ENCODE data around the gene RERE. TPM values are rescaled to one million over a fixed set of nuclear protein-coding genes. Genes with fewer than 3 reads are reported as not detected.

Gene RERE
- total RNA-seq, 1 experiment from 2014 or later: 40.6 TPM

DNA sequence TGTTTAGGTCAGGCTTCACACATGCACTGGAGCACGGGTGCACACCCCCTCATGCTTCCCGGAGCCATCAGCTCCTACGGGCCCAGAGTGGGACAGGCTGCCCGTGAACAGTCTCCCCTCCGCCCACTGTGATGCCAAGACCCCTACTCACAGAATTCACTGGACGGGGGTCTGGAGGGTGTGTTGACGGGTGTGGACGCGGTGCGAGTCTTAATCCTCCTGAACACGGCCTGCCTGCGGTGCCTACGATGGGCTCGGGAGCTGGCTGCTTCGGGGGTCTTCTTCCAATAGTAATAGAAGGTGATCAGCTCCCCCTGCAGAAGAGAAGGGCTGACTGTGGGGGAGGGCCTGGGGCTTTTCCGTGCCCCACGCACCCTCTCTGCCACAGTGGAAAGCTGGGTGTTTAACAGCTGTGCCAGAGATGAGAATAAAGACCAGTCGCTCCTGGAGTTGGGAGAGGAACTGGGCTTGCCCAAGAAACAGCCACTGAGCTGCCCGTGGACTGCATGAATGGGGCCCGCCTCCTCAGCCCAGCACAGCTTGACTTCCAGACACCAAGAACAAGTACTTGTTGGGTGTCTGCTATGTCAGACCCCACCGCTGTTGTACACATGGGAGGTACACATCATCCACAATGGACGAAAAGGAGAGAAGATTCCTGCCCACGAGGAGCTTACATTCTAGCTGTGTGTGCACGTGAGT, 451.6 kb downstream of the RERE start:
- ATAC-seq: no peak
- no peak overlapping the region for H3K27ac ChIP-seq (ENCODE audit: low read depth, low read length)
- ChIA-PET CTCF (interaction anchor here (0.6 kb wide), 1 partner anchor 457 kb away, joined by 3 read pairs; no protein-coding TSS in a partner anchor), POLR2A (no interaction called here), RAD21 (ENCODE audit: low non-redundant PET in 1 of 2, low total read pairs in 2 of 2, uncharacterized antibody in 2 of 2, unreplicated experiment in 2 of 2) (no interaction called here)
- DNase-seq (ENCODE audit: low read depth, low spot score): no peak
- no peak overlapping the region for H2AFZ ChIP-seq (ENCODE audit: low read depth, low read length, poor library complexity, severe bottlenecking)
- no peaks in the 10 kb centered on the region; the same call in none of the 2 replicates for H3K79me2 ChIP-seq (ENCODE audit: insufficient read depth, low read length)
- no peaks in the 10 kb centered on the region for H3K4me1 ChIP-seq (ENCODE audit: control insufficient read depth in 1 of 2, insufficient read depth in 2 of 2, low read length in 2 of 2)
- TF ChIP-seq, protein P1, sequence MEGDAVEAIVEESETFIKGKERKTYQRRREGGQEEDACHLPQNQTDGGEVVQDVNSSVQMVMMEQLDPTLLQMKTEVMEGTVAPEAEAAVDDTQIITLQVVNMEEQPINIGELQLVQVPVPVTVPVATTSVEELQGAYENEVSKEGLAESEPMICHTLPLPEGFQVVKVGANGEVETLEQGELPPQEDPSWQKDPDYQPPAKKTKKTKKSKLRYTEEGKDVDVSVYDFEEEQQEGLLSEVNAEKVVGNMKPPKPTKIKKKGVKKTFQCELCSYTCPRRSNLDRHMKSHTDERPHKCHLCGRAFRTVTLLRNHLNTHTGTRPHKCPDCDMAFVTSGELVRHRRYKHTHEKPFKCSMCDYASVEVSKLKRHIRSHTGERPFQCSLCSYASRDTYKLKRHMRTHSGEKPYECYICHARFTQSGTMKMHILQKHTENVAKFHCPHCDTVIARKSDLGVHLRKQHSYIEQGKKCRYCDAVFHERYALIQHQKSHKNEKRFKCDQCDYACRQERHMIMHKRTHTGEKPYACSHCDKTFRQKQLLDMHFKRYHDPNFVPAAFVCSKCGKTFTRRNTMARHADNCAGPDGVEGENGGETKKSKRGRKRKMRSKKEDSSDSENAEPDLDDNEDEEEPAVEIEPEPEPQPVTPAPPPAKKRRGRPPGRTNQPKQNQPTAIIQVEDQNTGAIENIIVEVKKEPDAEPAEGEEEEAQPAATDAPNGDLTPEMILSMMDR (IDR thresholded peaks at IDR 0.05 in 2 of 3, conservative IDR thresholded peaks at IDR 0.05 in 1 of 3; ENCODE audit: borderline replicate concordance in 1 of 3, insufficient read depth in 1 of 3, low read depth in 2 of 3, low read length in 2 of 3): no peak
- TF ChIP-seq EGR1 (IDR thresholded peaks at IDR 0.05; ENCODE audit: low read depth): no peak
- no peak overlapping the region for H3K4me2 ChIP-seq (ENCODE audit: low read length)
- BruUV-seq (replicated peaks): no TSS peak
- no peaks in the 10 kb centered on the region for H3K27me3 ChIP-seq (ENCODE audit: insufficient read depth, low read length)
- peaks cover 0 to 7% of the 10 kb centered on the region in 2 experiments; a peak in 1 of 4 replicates for H3K36me3 ChIP-seq (ENCODE audit: control insufficient read depth in 1 of 2, insufficient read depth in 2 of 2, low read length in 2 of 2)
- no peaks in the 10 kb centered on the region for H3K9me2 ChIP-seq (ENCODE audit: insufficient read depth)
- no peaks in the 10 kb centered on the region for H4K20me1 ChIP-seq (ENCODE audit: insufficient read depth)
- H3K4me3 ChIP-seq (replicated peaks in 1 of 2; ENCODE audit: low read depth in 1 of 2, low read length in 2 of 2): no peak overlapping the region
- no peak overlapping the region for H3K9ac ChIP-seq (ENCODE audit: low read length)
- no peaks in the 10 kb centered on the region for H3K9me3 ChIP-seq (ENCODE audit: control insufficient read depth in 1 of 2, insufficient read depth in 1 of 2, low read depth in 1 of 2, low read length in 2 of 2)
- intact Hi-C loops (cut with micrococcal nuclease): no loop called here

DNA sequence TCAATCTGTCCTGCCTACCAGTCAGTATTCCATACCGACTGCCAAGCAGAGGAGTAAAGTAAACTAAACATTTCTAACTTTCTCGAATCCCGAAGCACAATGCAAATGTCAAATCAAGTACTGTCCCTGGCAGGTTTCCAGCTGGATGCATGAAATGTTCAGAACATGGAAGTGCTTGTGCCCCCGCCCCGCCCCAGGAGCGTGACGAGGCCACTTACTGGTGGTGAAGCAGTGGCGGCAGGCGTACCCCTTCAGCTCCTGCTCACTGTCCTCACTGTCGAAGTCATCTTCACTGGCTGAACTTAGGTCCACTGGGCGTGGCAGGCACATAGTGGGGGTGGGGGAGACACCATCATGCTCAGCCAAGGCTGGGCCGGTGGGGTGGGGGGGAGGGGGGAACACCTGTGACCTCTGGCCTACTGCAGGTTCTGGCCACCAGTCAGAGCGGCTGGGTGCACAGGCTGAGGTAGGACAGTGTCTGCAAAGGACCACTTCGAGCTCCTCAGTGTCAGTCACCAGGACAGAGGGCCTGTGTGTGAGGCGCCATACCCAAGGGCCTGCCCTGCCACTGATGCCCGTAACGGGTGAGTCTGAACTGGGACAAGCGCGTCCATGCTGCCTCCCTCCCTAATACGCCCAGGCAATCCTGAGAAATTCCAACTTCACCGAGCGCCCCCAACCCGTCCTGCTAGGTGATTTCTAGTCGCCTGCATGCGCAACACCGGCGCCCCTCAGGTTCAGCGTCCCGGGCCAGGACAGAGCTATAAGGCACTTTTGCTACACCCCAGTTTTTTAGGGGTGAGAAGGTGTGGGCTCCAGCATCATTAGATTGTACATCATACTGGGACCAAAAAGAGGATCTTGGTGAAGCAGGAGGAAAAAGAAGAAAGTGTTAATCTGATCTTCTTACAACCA, 452.7 kb downstream of the RERE start:
- no peak for ATAC-seq
- POLR2A ChIA-PET: no interaction called here
- TF ChIP-seq SIN3A (IDR thresholded peaks at IDR 0.05; ENCODE audit: low read depth) (no peak), YY1 (IDR thresholded peaks at IDR 0.05; ENCODE audit: extremely low read depth, insufficient replicate concordance, low read depth, low read length) (no peak), POLR2A (IDR thresholded peaks at IDR 0.05; ENCODE audit: borderline replicate concordance, extremely low read depth, insufficient read depth, insufficient read length) (no peak), ZNF274 (IDR thresholded peaks at IDR 0.05; ENCODE audit: low read depth, low read length) (no peak)
- TF ChIP-seq, protein P2, sequence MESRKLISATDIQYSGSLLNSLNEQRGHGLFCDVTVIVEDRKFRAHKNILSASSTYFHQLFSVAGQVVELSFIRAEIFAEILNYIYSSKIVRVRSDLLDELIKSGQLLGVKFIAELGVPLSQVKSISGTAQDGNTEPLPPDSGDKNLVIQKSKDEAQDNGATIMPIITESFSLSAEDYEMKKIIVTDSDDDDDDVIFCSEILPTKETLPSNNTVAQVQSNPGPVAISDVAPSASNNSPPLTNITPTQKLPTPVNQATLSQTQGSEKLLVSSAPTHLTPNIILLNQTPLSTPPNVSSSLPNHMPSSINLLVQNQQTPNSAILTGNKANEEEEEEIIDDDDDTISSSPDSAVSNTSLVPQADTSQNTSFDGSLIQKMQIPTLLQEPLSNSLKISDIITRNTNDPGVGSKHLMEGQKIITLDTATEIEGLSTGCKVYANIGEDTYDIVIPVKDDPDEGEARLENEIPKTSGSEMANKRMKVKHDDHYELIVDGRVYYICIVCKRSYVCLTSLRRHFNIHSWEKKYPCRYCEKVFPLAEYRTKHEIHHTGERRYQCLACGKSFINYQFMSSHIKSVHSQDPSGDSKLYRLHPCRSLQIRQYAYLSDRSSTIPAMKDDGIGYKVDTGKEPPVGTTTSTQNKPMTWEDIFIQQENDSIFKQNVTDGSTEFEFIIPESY (IDR thresholded peaks at IDR 0.05; ENCODE audit: extremely low read depth, insufficient replicate concordance, low read length): no peak
- TF ChIP-seq, protein P3, sequence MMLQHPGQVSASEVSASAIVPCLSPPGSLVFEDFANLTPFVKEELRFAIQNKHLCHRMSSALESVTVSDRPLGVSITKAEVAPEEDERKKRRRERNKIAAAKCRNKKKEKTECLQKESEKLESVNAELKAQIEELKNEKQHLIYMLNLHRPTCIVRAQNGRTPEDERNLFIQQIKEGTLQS (IDR thresholded peaks at IDR 0.05): no peak

More for the DNA sequence above, 452.7 kb downstream of the RERE start:
- no peak overlapping the region for H2AFZ ChIP-seq (ENCODE audit: low read depth, low read length, poor library complexity, severe bottlenecking)
- H3K27ac ChIP-seq (ENCODE audit: low read depth, low read length): no peak overlapping the region
- no peaks in the 10 kb centered on the region for H4K20me1 ChIP-seq (ENCODE audit: insufficient read depth)
- H3K27me3 ChIP-seq (ENCODE audit: insufficient read depth, low read length): no peaks in the 10 kb centered on the region
- DNase-seq (ENCODE audit: low read depth, low spot score): no peak
- CTCF ChIA-PET: no interaction called here
- RAD21 ChIA-PET (ENCODE audit: low non-redundant PET in 1 of 2, low total read pairs in 2 of 2, uncharacterized antibody in 2 of 2, unreplicated experiment in 2 of 2): no interaction called here
- no peak overlapping the region for H3K9ac ChIP-seq (ENCODE audit: low read length)
- H3K4me3 ChIP-seq (replicated peaks in 1 of 2; ENCODE audit: low read depth in 1 of 2, low read length in 2 of 2): no peak overlapping the region
- no peaks in the 10 kb centered on the region for H3K9me2 ChIP-seq (ENCODE audit: insufficient read depth)
- no peaks in the 10 kb centered on the region; the same call in none of the 2 replicates for H3K79me2 ChIP-seq (ENCODE audit: insufficient read depth, low read length)
- peaks cover 0 to 7% of the 10 kb centered on the region in 2 experiments; a peak in 1 of 4 replicates for H3K36me3 ChIP-seq (ENCODE audit: control insufficient read depth in 1 of 2, insufficient read depth in 2 of 2, low read length in 2 of 2)
- H3K4me1 ChIP-seq (ENCODE audit: control insufficient read depth in 1 of 2, insufficient read depth in 2 of 2, low read length in 2 of 2): no peaks in the 10 kb centered on the region
- intact Hi-C loops (cut with micrococcal nuclease): no loop called here
- H3K9me3 ChIP-seq (ENCODE audit: control insufficient read depth in 1 of 2, insufficient read depth in 1 of 2, low read depth in 1 of 2, low read length in 2 of 2): no peaks in the 10 kb centered on the region
- no TSS peak for BruUV-seq (replicated peaks)
- no peak overlapping the region for H3K4me2 ChIP-seq (ENCODE audit: low read length)
